GM08714 (cell line): ENCODE measurements around the gene CNTNAP4.

Experiments used
- H3K4me3 ChIP-seq: fragments of 200-500 bp; sonication (Bioruptor generic); 2 replicates; pipeline ENCODE4 v1.5.1; 2014; ENCODE audit warnings: mild to moderate bottlenecking, low read length, inconsistent platforms
- ZNF274 ChIP-seq: IDR thresholded peaks from 2 replicates; pipeline ENCODE4 v1.6.1; 2012; ENCODE audit warnings: mild to moderate bottlenecking, low read depth, low read length

Gene CNTNAP4

DNA sequence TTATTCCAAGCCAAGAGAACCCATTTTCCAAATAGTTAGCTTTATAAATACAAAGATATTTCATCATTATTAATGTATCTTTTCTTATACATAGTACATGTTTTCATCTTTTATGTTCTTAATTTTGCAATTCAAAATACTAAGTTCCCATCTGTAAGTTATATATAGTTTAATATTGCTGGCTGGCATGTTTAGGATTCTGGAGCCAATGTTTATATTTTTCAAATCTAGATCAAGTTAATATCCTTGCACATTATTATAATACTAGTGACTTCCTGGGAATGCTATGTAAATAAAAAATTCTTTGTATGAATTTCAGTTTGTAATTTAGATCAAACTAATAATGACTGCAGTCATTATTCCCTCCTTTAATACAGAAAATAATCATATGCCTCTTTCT, 189.7 kb downstream of the CNTNAP4 start:
- H3K4me3 ChIP-seq: no peak overlapping the region
- no peak for TF ChIP-seq ZNF274

DNA sequence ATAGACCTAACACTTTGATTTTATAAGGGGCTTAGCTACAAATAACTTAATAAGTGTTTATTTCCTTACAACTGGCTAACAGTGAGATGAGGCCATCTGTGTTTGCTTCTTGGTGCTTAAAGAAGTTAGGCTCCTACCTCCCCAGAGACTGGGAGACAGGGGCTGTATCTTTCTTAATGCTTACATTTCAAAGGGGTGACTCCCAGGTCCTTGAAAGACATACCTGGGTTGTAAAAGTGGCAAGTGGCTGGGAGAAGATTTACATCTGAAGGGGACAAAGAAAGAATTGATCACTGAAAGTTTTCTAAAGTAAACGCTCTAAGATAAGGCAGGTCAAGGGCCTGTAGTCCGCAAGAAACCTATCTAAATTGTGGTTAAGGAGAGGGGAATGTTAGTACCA, 196.8 kb downstream of the CNTNAP4 start:
- H3K4me3 ChIP-seq: no peak overlapping the region
- no peak for TF ChIP-seq ZNF274

DNA sequence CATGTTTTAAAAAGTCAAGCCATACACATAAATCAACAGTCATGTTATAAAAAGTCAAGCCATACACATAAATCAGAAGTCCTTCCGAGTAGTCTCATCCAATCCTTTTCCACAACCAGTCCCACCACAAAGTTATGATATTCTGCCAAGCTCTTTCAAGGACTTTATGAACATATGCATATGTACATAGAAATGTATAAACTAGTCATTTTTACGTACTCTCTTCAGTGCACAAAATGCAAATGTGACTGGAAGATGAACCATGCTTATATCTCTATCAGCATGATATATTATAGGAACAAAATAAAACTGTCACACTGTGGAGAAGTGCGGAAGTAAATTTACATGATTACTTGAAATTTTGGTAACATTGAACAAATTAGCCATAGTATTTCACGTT, 200.9 kb downstream of the CNTNAP4 start:
- no peak overlapping the region for H3K4me3 ChIP-seq
- no peak for TF ChIP-seq ZNF274

DNA sequence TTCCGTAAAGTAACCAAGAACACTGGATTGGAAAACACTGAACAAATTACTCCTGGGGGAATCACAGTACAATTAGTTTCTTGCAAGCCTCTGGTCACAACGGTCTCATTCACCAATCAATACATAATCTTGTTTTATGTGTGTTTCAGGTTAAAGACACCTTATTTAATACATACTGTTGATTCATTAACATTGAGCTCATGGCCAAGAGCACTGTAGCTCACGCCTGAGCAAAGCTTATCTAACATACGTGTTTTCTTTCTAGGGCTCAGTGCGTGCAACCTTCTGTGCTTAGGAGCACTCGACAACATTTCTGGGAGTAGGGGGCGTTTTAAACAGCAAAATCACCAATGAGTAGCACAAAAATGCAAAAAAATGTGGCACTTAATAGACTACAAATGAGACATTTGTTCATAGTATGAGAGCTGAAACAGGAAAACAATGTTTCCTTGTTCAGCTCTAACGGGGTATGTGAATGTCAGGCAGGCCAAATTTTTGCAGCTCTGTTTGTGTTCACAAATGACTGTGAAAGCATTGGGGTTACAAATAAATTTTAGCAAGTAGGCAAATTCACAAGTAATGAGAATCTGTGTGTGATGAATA, 206.2 kb downstream of the CNTNAP4 start:
- TF ChIP-seq ZNF274: no peak
- H3K4me3 ChIP-seq: no peak overlapping the region

DNA sequence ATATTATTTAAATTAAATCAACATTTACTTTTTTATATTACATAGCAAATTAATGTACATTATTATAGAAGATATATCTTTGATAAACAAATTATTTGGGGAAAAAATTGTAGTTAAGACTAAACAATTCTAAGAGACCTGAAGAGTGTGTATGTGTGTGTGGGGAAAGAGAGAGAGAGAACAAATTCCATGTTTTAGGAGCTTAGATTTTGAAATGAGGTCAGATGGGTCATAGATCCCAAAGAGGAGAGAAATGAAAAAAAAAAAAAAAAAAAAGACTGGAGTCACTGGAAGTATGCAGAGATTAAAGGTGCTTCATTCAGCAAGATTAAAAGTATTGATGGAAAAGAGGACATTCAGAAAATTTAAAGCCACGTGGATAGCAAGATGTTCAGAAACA, 206.8 kb downstream of the CNTNAP4 start:
- no peak for TF ChIP-seq ZNF274

DNA sequence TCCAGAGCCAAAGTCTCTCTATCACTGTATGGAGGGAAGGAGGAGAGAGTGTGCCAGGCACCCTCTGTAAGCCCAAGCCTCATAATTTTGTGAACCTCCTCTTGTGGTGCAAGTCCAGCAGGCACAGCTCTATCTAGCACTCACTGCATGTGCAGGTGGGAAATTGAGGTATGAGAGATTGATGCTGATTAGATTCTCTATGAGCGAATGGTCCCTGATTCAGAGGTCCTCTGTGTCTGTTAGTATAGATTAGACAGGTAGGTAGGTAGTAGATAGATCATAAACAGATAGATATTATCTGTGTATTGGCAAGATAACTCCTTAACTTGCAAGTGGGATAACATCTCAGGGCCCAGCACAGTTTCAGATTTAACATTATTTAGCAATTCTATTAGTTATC, 209.5 kb downstream of the CNTNAP4 start:
- no peak overlapping the region for H3K4me3 ChIP-seq
- no peak for TF ChIP-seq ZNF274

More for the DNA sequence above, 206.8 kb downstream of the CNTNAP4 start:
- H3K4me3 ChIP-seq: no peak overlapping the region

DNA sequence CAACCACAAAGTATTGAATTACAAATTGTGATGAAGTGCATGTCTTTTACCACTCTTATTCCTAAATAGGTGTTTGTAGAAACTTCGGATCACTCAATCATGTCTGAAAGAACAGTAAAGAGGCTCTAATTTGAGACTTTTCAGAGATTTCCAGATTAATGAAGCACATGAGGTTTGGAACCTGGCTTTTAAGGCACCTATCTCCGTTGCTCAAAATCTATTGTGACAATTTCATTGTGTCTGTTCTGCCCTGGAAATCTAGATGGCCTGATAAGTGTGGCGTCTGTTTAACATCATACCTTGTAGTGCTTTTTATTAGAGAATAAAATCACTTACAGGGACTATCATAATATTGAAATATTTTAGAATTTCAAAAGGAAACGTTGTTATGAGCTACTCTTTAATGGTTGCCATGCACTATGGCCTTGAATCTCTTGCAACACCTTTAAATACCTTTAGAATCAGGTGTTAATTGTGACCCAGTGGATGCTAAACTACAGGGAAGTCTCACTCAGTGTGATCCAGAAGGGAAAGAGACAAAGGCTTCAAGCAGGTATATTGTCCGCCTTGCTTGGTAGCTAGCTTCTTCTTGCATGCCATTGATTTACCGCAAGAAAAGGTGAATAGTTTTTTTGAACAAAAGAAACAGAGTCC, 210.3 kb downstream of the CNTNAP4 start:
- no peak for TF ChIP-seq ZNF274
- no peak overlapping the region for H3K4me3 ChIP-seq

DNA sequence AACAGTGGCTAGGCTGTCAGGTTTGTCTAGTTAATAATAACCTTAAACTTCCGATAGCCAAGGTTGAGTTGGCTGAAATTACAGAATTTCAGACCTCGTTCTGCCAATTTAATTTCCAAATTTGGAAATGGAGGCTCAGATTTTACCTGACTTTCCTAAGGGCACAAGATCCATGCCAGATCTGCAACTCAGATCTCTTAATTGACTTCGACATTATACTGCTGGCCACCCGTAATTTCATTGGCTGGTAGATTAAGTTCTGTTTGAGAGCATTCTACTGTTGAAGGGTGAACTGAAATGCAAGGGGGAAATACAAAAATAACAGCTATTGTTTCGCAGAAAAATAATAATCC, 210.8 kb downstream of the CNTNAP4 start:
- TF ChIP-seq ZNF274: no peak
- H3K4me3 ChIP-seq: no peak overlapping the region

DNA sequence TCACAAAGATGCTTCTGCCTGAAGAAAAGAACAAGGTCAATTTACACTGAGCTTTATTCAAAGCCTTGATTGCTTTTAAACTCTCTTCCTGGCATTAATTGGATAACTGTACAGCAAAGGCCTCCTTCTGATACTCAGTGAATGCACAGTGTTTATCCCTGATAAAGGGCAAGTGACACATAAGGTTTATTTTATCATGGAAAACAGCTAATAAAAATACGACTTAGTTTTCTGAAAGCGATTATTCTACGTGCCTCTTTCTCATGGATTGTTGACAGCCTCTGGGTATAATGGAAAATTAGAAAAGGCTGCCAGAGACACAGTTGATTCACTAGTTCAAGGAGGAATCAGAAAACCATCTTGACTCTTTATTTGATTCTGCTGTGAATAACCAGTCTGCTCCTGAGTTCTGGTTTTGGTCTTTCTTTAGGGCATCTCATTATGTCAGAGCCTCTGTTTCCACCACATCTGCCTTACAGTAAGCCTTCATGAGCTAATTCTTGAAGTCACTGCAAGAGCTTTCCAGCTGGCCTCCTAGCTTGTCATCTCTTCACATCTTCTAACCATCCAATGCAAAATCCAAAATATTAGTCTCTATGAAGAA, 212.9 kb downstream of the CNTNAP4 start:
- no peak for TF ChIP-seq ZNF274

DNA sequence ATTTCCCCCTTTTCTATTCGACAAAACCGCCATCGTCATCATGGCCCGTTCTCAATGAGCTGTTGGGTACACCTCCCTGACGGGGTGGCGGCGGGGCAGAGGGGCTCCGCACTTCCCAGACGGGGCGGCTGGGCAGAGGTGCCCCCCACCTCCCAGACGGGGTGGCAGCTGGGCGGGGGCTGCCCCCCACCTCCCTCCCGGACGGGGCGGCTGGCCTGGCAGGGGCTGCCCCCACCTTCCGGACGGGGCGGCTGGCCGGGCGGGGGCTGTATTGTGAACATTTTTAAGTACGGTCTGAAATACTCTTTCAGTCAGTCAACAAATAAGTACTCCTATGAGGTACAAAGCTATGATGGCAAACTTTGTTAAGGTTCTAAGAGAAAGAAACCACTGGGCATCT, 222.8 kb downstream of the CNTNAP4 start:
- no peak overlapping the region for H3K4me3 ChIP-seq
- TF ChIP-seq ZNF274: no peak

More for the DNA sequence above, 212.9 kb downstream of the CNTNAP4 start:
- H3K4me3 ChIP-seq: no peak overlapping the region

DNA sequence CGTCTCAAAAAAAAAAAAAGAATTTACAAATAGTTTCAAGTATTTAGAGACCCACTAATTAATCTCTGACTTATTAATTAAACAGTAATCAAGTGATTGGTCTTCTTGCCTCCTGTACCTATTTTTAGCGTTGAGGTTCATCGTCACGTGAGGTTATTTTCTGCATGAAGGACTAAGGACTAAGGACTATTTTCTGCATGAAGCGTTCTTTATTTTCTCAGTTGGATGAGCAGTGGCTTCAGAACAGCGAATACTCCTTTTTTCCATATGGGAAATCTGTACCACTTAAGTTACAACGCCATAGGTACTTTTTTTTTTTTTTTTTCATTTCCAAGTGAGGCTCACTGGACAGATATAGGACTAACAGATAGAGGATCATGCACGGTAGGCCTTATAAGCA, 224.9 kb downstream of the CNTNAP4 start:
- no peak overlapping the region for H3K4me3 ChIP-seq
- TF ChIP-seq ZNF274: no peak

DNA sequence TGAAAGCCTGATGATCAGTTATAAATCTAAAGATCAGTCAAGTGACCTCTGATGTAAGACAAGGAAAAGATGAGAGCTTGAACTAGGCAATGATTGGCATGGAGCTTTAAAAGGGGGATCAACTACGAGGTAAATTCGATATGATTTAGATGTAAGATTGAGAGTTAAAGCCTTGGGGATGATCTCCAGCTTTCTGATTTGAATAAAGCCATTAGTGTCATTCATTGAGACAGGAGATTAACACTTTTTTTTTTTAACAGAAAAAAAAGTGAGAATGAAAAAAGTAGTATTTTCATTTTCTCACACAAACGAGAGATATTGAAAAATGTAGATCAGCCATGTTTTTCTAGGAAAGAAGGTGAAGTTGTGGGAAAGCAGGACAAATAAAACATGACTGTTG, 225.4 kb downstream of the CNTNAP4 start:
- H3K4me3 ChIP-seq: no peak overlapping the region
- no peak for TF ChIP-seq ZNF274

DNA sequence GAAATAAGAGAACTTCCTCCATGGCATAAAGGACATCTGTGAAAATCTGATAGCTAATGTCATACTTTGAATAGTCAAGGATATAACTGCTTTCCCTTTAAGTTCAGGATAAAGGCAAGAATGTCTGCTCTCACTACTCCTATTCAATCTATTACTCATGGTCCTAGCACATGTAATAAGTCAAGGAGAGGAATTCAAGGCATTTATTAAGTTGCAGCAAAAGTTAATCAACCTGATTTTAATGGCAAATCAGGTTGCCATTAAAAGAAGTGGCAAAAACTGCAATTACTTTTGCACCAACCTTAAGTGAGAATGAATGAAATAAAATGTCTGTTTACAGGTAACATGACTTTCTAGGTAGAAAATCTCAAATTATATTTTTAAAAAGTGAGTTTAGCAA, 225.9 kb downstream of the CNTNAP4 start:
- no peak for TF ChIP-seq ZNF274
- H3K4me3 ChIP-seq: no peak overlapping the region

DNA sequence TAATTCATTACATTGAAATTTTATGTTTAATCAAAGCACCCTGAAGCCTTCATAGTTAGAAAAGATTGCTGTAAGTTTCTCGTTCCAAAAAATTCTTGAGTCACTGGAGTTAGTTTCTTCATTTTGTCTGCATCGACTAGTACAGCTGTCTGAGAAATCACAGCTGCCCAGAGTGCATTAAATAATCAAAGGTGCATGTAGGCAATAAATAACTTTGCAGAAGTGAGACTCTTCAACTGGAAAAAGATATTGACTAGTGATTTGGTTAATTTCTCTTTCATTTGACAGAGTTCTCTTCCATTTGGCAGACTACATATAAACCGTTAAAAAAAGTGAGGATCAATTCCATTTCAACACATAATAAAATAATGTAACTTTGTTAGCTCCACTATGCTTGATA, 234.0 kb downstream of the CNTNAP4 start:
- no peak for TF ChIP-seq ZNF274
- no peak overlapping the region for H3K4me3 ChIP-seq

DNA sequence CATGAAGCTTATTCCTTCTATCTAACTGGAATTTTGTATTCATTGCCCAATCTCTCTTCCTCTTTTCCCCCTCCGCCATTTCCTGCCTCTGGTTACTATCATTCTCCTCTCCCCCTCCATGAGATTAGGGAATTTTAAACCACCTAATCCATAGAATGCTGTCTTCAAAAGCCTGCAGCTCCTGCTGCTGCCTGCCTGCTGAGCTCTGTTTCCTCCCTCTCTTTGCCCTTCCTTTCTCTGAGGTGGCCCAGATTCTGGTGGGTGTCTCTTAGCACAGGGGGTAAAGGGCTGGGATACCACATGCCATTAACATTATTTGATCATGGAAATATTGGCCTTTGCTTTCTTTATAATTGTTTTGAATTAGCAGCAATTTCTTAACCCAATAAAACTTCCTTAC, 241.6 kb downstream of the CNTNAP4 start:
- no peak for TF ChIP-seq ZNF274
- no peak overlapping the region for H3K4me3 ChIP-seq
